Neutrophil (primary cell): ENCODE measurements around the gene ZBTB38.

Experiments used
- H3K27ac ChIP-seq: fragments of 200-600 bp; sonication (generic); 2 replicates; pipeline ENCODE4 v1.5.1; 2016; ENCODE audit warnings: mild to moderate bottlenecking, moderate library complexity
- H3K27me3 ChIP-seq: fragments of 200-600 bp; sonication (generic); 2 replicates; pipeline ENCODE4 v1.6.0; 2016; ENCODE audit warnings: mild to moderate bottlenecking
- H3K36me3 ChIP-seq: fragments of 200-600 bp; sonication (generic); 2 replicates; pipeline ENCODE4 v1.5.1; 2017
- H3K4me1 ChIP-seq, 2 experiments: fragments of 200-600 bp in 1 of 2; sonication (generic) in 1 of 2; 1 replicate in 1 of 2; 2 replicates in 1 of 2; pipeline versions ENCODE4 v1.5.1 to v1.6.1; 2013 to 2016; ENCODE audit warnings: low read depth in 1 of 2, low read length in 1 of 2, mild to moderate bottlenecking in 1 of 2, moderate library complexity in 1 of 2; ENCODE audit not compliant: control insufficient read depth in 1 of 2, insufficient read depth in 1 of 2
- H3K4me3 ChIP-seq, 2 experiments: fragments of 200-600 bp in 1 of 2; sonication (generic) in 1 of 2; 1 replicate in 1 of 2; 2 replicates in 1 of 2; pipeline ENCODE4 v1.5.1; 2013 to 2016; ENCODE audit warnings: low read depth in 1 of 2, low read length in 1 of 2, mild to moderate bottlenecking in 1 of 2, moderate library complexity in 1 of 2
- H3K9me3 ChIP-seq: fragments of 200-600 bp; sonication (generic); 2 replicates; pipeline ENCODE4 v1.5.1; 2016
- TF ChIP-seq, protein P1 (sequence below): fragments of 200-600 bp; sonication (generic); IDR thresholded peaks from 2 replicates; pipeline ENCODE4 v1.5.1; 2016; ENCODE audit warnings: antibody characterized with exemption

The ZBTB38 gene

DNA sequence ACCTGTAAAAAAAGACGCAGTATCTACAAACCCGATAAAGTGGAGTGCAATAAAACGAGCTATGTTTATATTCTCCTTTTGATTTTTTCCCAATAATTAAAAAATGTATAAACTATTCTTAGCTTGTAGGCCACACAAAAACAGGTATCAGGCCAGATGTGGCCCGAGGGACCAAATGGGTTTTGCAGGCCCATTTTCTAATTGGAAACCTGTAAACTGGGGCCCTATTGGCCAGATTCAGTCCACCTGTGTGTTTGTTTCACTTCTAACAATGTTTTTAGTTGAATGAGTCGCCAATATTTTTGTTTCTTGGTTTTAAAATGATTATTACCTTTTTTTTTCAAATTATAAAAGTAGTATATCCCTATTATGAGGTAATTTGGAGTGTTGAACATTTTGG is 29.7 kb downstream of the ZBTB38 start:
- peaks cover 19 to 24% of the 10 kb centered on the region in 2 experiments for H3K4me1 ChIP-seq
- H3K27me3 ChIP-seq = no peaks in the 10 kb centered on the region
- H3K36me3 ChIP-seq = no peaks in the 10 kb centered on the region
- TF ChIP-seq, protein P1, sequence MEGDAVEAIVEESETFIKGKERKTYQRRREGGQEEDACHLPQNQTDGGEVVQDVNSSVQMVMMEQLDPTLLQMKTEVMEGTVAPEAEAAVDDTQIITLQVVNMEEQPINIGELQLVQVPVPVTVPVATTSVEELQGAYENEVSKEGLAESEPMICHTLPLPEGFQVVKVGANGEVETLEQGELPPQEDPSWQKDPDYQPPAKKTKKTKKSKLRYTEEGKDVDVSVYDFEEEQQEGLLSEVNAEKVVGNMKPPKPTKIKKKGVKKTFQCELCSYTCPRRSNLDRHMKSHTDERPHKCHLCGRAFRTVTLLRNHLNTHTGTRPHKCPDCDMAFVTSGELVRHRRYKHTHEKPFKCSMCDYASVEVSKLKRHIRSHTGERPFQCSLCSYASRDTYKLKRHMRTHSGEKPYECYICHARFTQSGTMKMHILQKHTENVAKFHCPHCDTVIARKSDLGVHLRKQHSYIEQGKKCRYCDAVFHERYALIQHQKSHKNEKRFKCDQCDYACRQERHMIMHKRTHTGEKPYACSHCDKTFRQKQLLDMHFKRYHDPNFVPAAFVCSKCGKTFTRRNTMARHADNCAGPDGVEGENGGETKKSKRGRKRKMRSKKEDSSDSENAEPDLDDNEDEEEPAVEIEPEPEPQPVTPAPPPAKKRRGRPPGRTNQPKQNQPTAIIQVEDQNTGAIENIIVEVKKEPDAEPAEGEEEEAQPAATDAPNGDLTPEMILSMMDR = no peak
- H3K9me3 ChIP-seq = no peaks in the 10 kb centered on the region
- no peak overlapping the region for H3K27ac ChIP-seq
- no peak overlapping the region for H3K4me3 ChIP-seq

DNA sequence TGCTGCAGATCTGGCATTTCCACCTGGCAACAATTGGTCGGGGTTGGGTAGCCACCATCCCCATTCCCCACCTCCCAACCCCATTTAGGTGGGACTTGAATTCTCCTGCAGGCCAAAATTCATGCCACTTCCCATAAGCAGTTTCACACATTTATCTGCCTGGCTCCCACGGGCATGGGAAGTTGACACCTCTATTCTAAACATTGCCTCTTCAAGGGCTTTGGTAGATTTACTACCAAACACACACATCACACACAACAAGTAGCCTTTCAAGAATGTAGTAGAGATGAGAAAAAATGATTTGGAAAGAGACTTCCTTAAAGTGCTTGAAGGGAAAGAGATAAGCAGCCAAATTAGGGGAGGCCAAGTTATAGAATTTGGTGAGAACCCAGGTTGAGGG is 30.9 kb downstream of the ZBTB38 start:
- no peaks in the 10 kb centered on the region for H3K9me3 ChIP-seq
- H3K4me1 ChIP-seq = peaks cover 22 to 29% of the 10 kb centered on the region in 2 experiments
- no peak overlapping the region for H3K27ac ChIP-seq
- no peak overlapping the region for H3K4me3 ChIP-seq
- H3K36me3 ChIP-seq = peaks cover 5% of the 10 kb centered on the region
- TF ChIP-seq, protein P1 = no peak
- no peaks in the 10 kb centered on the region for H3K27me3 ChIP-seq

DNA sequence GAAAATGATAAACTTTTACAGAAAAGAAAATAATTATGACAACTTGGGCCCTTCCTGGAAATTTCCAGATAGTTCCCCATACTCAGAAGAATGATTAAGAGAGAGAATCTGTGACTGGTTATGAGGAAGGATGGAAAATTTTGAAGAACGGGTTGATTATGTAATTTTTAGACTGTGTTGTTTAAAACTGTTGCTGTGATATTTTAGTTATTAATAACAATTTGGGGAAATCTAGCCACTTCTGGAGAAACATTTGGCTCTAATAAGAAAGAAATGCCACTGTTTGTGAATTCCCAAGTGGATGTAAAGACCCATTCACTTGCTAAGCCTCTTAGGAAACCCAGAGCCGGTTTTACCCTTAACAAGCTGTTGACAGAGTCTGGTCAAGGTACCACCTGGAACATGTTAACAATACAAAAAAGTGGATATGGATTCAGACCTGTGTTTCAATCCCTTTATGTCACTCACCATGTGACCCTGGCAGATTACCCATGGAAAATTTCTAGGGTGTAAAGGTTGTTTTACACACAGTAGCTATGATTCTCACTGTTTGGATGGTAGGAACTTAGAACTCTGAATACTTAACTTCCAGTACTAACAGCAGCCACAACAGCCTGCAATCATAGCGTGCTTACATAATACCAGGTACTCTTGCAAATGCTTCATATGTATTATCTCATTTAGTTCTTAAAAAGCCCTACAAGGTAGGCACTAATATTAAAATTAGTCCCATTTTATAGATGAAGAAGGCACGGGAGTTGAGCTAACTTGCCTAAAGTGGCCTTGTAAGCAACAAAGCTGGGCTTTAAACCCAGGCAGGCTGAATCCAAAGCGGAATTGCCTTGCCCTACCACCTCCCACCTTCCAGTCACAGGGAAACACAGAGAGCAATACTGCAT is 32.0 kb downstream of the ZBTB38 start:
- Histone ChIP-seq H3K27me3 (no peaks in the 10 kb centered on the region), H3K4me3 (no peak overlapping the region), H3K4me1 (peaks cover 22 to 29% of the 10 kb centered on the region in 2 experiments), H3K27ac (no peak overlapping the region), H3K36me3 (peaks cover 12% of the 10 kb centered on the region), H3K9me3 (no peaks in the 10 kb centered on the region)
- TF ChIP-seq, protein P1 = no peak

DNA sequence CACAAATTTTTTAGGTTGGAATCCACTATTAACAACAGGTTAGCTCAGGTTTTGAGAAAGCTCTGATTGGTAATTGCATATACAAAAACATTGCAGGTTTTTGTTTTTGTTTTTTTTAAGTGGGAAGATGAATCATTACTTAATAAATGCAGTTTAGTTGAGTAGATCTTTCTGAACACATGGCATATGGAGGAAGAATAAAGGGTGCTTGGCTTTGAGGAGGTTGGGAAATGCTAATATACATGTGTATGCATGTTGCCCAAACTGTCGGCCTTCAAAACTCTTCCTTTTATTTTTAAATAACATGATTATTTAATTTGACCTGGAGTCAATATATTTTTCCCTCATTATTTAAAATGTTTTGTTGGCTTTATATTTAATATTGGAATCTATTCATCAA is 32.8 kb downstream of the ZBTB38 start:
- Histone ChIP-seq H3K27ac (no peak overlapping the region), H3K4me3 (peak overlapping the region in 1 of 2 experiments; percentile 85), H3K4me1 (peaks cover 19 to 29% of the 10 kb centered on the region in 2 experiments), H3K36me3 (peaks cover 15% of the 10 kb centered on the region), H3K27me3 (no peaks in the 10 kb centered on the region), H3K9me3 (no peaks in the 10 kb centered on the region)
- TF ChIP-seq, protein P1 = no peak

DNA sequence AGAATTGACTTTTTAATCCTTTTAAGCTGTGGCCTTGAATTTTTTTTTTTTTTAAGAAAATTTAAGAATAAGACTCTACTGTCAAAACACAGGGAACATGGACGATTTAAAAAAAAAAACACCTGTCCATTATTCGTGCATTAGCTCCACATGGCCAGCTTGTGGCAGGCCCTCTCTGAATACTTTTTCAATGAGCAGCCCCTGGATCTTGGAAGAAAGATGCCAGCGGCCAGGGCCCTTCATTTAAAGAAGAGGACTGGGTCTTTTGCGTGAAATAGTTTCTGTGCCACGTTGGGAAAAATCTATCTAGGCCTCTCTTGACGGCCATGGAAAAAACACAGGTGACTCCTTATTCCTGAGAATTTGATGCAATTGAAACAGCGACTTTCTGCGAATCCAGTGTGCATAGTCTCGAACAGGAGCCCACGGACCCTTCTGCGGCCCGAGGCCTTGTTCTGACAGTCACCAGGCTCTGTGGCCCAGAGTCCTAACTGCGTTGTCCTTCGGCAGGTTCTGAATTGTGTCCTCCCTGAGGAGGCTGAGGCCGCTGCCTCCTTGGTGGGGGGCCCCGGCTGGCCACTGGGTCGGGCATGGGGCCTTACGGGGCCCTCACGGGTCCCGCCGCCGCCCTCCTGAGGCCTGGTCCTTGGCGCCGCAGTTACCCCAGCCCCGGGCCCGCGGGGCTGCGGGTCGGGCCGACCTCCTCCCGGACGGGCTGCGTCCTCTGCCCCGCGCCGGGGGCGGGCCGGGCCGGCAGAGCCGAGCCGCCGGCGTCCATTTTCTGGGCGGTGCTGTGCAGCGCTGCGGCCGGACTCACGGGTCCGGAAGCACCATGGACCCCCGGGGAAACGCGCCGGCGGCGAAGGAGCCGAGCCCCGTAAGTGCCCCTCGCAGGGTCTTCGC is 33.5 kb downstream of the ZBTB38 start:
- H3K27ac ChIP-seq = peak overlapping the region; percentile 83
- no peaks in the 10 kb centered on the region for H3K9me3 ChIP-seq
- peak overlapping the region; percentile 65 to 85 for H3K4me3 ChIP-seq
- H3K36me3 ChIP-seq = peaks cover 17% of the 10 kb centered on the region
- TF ChIP-seq, protein P1 = no peak
- H3K4me1 ChIP-seq = peaks cover 18 to 29% of the 10 kb centered on the region in 2 experiments
- no peaks in the 10 kb centered on the region for H3K27me3 ChIP-seq
